ENCODE data around the gene C18orf63.

C18orf63 gene

GRCh38 chr18:74315464-74316256, at the start of gene C18orf63:
Gene C18orf63, plus strand, starts transcription at chr18:74315839. Its CDS starts 2,027 bp downstream, at chr18:74317866.
- DNase-seq (ENCODE audit: low spot score) = no peak
- POLR2A ChIA-PET (ENCODE audit: low non-redundant PET) = no interaction called here
- TF ChIP-seq, protein P1, sequence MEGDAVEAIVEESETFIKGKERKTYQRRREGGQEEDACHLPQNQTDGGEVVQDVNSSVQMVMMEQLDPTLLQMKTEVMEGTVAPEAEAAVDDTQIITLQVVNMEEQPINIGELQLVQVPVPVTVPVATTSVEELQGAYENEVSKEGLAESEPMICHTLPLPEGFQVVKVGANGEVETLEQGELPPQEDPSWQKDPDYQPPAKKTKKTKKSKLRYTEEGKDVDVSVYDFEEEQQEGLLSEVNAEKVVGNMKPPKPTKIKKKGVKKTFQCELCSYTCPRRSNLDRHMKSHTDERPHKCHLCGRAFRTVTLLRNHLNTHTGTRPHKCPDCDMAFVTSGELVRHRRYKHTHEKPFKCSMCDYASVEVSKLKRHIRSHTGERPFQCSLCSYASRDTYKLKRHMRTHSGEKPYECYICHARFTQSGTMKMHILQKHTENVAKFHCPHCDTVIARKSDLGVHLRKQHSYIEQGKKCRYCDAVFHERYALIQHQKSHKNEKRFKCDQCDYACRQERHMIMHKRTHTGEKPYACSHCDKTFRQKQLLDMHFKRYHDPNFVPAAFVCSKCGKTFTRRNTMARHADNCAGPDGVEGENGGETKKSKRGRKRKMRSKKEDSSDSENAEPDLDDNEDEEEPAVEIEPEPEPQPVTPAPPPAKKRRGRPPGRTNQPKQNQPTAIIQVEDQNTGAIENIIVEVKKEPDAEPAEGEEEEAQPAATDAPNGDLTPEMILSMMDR (conservative IDR thresholded peaks at IDR 0.05; ENCODE audit: low read depth) = no peak
- CTCF ChIA-PET = interaction anchor here (0.5 to 1.3 kb wide), 2 partner anchors 16 to 48 kb away, joined by 3 read pairs; no protein-coding TSS in a partner anchor
- H3K27ac ChIP-seq = no peak within 1 kb of the TSS

- no peak for DNase-seq (ENCODE audit: low spot score)
These were observed 49.5 kb upstream of the C18orf63 start for GRCh38 chr18:74266161-74266560.

GRCh38 chr18:74268175-74268574, 47.5 kb upstream of the C18orf63 start:
- no peak for DNase-seq (ENCODE audit: low spot score)
- H3K27ac ChIP-seq = no peak overlapping the region
- ChIA-PET CTCF (interaction anchor here (1.0 kb wide), 1 partner anchor 48 kb away, joined by 3 read pairs; no protein-coding TSS in a partner anchor), POLR2A (ENCODE audit: low non-redundant PET) (no interaction called here)
- TF ChIP-seq, protein P1 (conservative IDR thresholded peaks at IDR 0.05; ENCODE audit: low read depth) = no peak

More at GRCh38 chr18:74266161-74266560, 49.5 kb upstream of the C18orf63 start:
- CTCF ChIA-PET = no interaction called here
- TF ChIP-seq, protein P1 (conservative IDR thresholded peaks at IDR 0.05; ENCODE audit: low read depth) = no peak
- H3K27ac ChIP-seq = no peak overlapping the region
- POLR2A ChIA-PET (ENCODE audit: low non-redundant PET) = no interaction called here

- DNase-seq (ENCODE audit: low spot score) = no peak
- H3K27ac ChIP-seq = no peak overlapping the region
- POLR2A ChIA-PET (ENCODE audit: low non-redundant PET) = no interaction called here
- TF ChIP-seq, protein P1 (conservative IDR thresholded peaks at IDR 0.05; ENCODE audit: low read depth) = no peak
- CTCF ChIA-PET = no interaction called here
These were observed 46.6 kb upstream of the C18orf63 start for GRCh38 chr18:74268933-74269620.

GRCh38 chr18:74271635-74272034, 44.0 kb upstream of the C18orf63 start:
- no peak overlapping the region for H3K27ac ChIP-seq
- DNase-seq (ENCODE audit: low spot score) = no peak
- POLR2A ChIA-PET (ENCODE audit: low non-redundant PET) = no interaction called here
- TF ChIP-seq, protein P1 (conservative IDR thresholded peaks at IDR 0.05; ENCODE audit: low read depth) = no peak
- CTCF ChIA-PET = no interaction called here

- ChIA-PET CTCF (interaction anchor here (0.8 kb wide), 1 partner anchor 69 kb away, joined by 3 read pairs; no protein-coding TSS in a partner anchor), POLR2A (ENCODE audit: low non-redundant PET) (no interaction called here)
- TF ChIP-seq, protein P1 (conservative IDR thresholded peaks at IDR 0.05; ENCODE audit: low read depth) = no peak
- no peak overlapping the region for H3K27ac ChIP-seq
- DNase-seq (ENCODE audit: low spot score) = no peak
These were observed 42.2 kb upstream of the C18orf63 start for GRCh38 chr18:74273394-74273793.

Measured in RWPE1 (cell line).